ENCODE data around the gene SEMA3D.

- no peak for TF ChIP-seq TAF1 (IDR thresholded peaks at IDR 0.05; ENCODE audit: low read depth, low read length)
- TF ChIP-seq POU2F2 (IDR thresholded peaks at IDR 0.05; ENCODE audit: low read depth, low read length): no peak
- no peak for TF ChIP-seq POLR2A (IDR thresholded peaks at IDR 0.05; ENCODE audit: low read depth, low read length)
- TF ChIP-seq SPI1 (IDR thresholded peaks at IDR 0.05; ENCODE audit: low read depth, low read length): no peak
- TF ChIP-seq POLR2AphosphoS5 (IDR thresholded peaks at IDR 0.05; ENCODE audit: low read depth, low read length): no peak
Measured at GRCh38 chr7:85184599-85185423, 2.0 kb downstream of the SEMA3D start.

All from GM12891 (cell line).